HL-60 (cell line): ENCODE data around the gene LHFPL6.

Experiments used
- CTCF ChIP-seq: IDR thresholded peaks from one replicate; pipeline ENCODE4 v1.5.1; 2011; ENCODE audit warnings: low read length, control low read depth, inconsistent platforms; ENCODE audit not compliant: insufficient read depth
- POLR2AphosphoS5 ChIP-seq: IDR thresholded peaks from 2 replicates; pipeline ENCODE4 v1.6.1; 2012; ENCODE audit warnings: low read depth

DNA sequence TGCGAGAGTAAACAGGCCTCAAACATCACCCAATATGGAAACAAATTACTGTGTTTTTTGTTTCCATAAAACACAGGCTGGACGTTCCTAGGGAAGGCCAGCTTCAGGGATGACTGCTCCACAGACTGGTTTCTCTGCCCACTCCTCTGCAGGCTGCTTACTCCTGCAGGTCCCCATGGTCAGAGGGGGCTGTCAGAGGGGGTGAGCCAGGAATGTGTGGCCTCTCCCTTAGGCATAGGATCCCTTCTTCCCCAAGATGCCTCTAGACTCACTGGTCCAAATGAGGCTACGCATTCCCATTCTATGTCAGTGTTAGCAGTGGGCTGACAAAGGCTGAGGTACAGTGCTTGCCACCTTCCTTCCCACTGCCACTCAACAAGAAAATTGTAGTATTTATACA, 229.8 kb downstream of the LHFPL6 start:
- TF ChIP-seq POLR2AphosphoS5: no peak
- TF ChIP-seq CTCF: no peak
